Retinal pigment epithelial cell (primary cell): ENCODE results near the gene TOMM70.
"Not testable (repeated sequence)": the region's sequence is repeated elsewhere in the genome, so short reads cannot be mapped to it uniquely, and the experiment has no call there.

Source experiments
- DNase-seq: peaks from one replicate; pipeline ENCODE4 v3.0.0-alpha.2; 2010; ENCODE audit warnings: low read depth
- H3K4me3 ChIP-seq: 2 replicates; pipeline ENCODE4 v1.5.1; 2011; ENCODE audit warnings: mild to moderate bottlenecking, low read length, control low read depth, moderate library complexity
- CTCF ChIP-seq: conservative IDR thresholded peaks from 2 replicates; pipeline ENCODE4 v1.5.1; 2011; ENCODE audit warnings: low read depth, low read length, control low read depth, inconsistent platforms

The TOMM70 gene

GRCh38 chr3:100400780-100401673 is at the start of gene TOMM70, which contains the start of gene LNP1:
Gene TOMM70 (minus strand): TSS chr3:100401089. CDS start chr3:100400949, 140 bp downstream.
Gene LNP1 (plus strand): TSS chr3:100401539. CDS start chr3:100429730, 28,191 bp downstream.
- no peak for TF ChIP-seq CTCF
- peak within 1 kb of the TSS; percentile 91 for H3K4me3 ChIP-seq

GRCh38 chr3:100449214-100449613 is 48.3 kb upstream of the TOMM70 start:
- TF ChIP-seq CTCF = no peak
- no peak for DNase-seq
- no peak overlapping the region for H3K4me3 ChIP-seq

More at GRCh38 chr3:100400780-100401673, at the start of gene TOMM70, which contains the start of gene LNP1:
- DNase-seq = peak; percentile 92

- DNase-seq = no peak
- no peak overlapping the region for H3K4me3 ChIP-seq
- no peak for TF ChIP-seq CTCF
These were observed 47.2 kb upstream of the TOMM70 start for GRCh38 chr3:100448079-100448478.

GRCh38 chr3:100447067-100447466 is 46.2 kb upstream of the TOMM70 start:
- not testable (repeated sequence) for H3K4me3 ChIP-seq, DNase-seq

GRCh38 chr3:100443690-100444089 is 42.8 kb upstream of the TOMM70 start:
- no peak for TF ChIP-seq CTCF
- DNase-seq = no peak
- H3K4me3 ChIP-seq = no peak overlapping the region

- TF ChIP-seq CTCF = no peak
- H3K4me3 ChIP-seq = no peak overlapping the region
- DNase-seq = no peak
These were observed 40.0 kb upstream of the TOMM70 start for GRCh38 chr3:100440895-100441294.

GRCh38 chr3:100438623-100438974 is 37.7 kb upstream of the TOMM70 start:
- DNase-seq = no peak
- H3K4me3 ChIP-seq = no peak overlapping the region
- TF ChIP-seq CTCF = no peak
